Adipocyte (in vitro differentiated cells): Measurements from ENCODE around the gene NFATC2IP.

ENCODE experiments used
- DNase-seq: peaks from one replicate; pipeline ENCODE4 v3.0.0-alpha.2; 2015; ENCODE audit warnings: low read depth
- H3K27me3 ChIP-seq: replicated peaks from 2 replicates; pipeline ENCODE4 v1.7.0; 2013; ENCODE audit warnings: mild to moderate bottlenecking, low read length, moderate library complexity; ENCODE audit not compliant: control insufficient read depth, insufficient read depth
- H3K36me3 ChIP-seq: 2 replicates; pipeline ENCODE4 v1.7.0; 2013; ENCODE audit warnings: low read length, mild to moderate bottlenecking, moderate library complexity; ENCODE audit not compliant: control insufficient read depth, insufficient read depth, severe bottlenecking
- H3K4me1 ChIP-seq: 2 replicates; pipeline ENCODE4 v1.7.0; 2013; ENCODE audit warnings: mild to moderate bottlenecking, low read length, moderate library complexity; ENCODE audit not compliant: control insufficient read depth, insufficient read depth
- H3K4me3 ChIP-seq: 2 replicates; pipeline ENCODE4 v1.7.0; 2013; ENCODE audit warnings: mild to moderate bottlenecking, low read length, moderate library complexity
- H3K9ac ChIP-seq: 2 replicates; pipeline ENCODE4 v1.7.0; 2013; ENCODE audit warnings: mild to moderate bottlenecking, low read length, moderate library complexity
- H3K9me3 ChIP-seq: 2 replicates; pipeline ENCODE4 v1.7.0; 2013; ENCODE audit warnings: mild to moderate bottlenecking, low read length, moderate library complexity; ENCODE audit not compliant: control insufficient read depth

Gene NFATC2IP

GRCh38 chr16:28950648-28951409 is at the start of gene NFATC2IP:
Gene NFATC2IP (plus strand): TSS chr16:28950937. CDS start chr16:28951012, 75 bp downstream.
- peak; percentile 100 for DNase-seq
- peaks cover 20% of the 10 kb centered on the region for H3K36me3 ChIP-seq
- H3K4me3 ChIP-seq: peak within 1 kb of the TSS; percentile 92
- peaks cover 9% of the 10 kb centered on the region for H3K4me1 ChIP-seq
- H3K9ac ChIP-seq: peak within 1 kb of the TSS; percentile 89
- no peaks in the 10 kb centered on the region for H3K9me3 ChIP-seq
- no peaks in the 10 kb centered on the region for H3K27me3 ChIP-seq

- no peak for DNase-seq
- Histone ChIP-seq H3K27me3 (no peaks in the 10 kb centered on the region), H3K9me3 (no peaks in the 10 kb centered on the region), H3K4me1 (no peaks in the 10 kb centered on the region), H3K9ac (no peak overlapping the region), H3K4me3 (no peak overlapping the region), H3K36me3 (no peaks in the 10 kb centered on the region)
These were observed 48.9 kb upstream of the NFATC2IP start for GRCh38 chr16:28901862-28902261.

DNA sequence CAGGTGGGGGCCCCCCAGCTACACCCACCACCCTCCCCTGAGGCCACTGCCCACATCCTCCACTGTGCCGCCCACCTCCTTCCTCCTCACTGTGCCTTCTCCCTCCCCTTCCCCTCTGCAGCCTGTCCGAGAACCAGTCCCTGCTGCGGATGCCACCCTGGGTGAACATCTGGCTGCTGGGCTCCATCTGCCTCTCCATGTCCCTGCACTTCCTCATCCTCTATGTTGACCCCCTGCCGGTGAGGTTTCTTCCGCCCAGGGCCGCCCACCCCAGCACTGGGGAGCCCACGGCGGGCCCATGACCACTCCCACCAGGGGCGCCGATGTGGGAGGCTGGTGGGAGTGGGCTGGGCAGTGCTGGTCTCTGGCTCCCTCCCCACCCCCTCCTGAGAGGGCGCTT is 47.8 kb upstream of the NFATC2IP start:
- H3K9ac ChIP-seq: no peak overlapping the region
- no peaks in the 10 kb centered on the region for H3K36me3 ChIP-seq
- no peak overlapping the region for H3K4me3 ChIP-seq
- H3K9me3 ChIP-seq: no peaks in the 10 kb centered on the region
- DNase-seq: no peak
- H3K27me3 ChIP-seq: no peaks in the 10 kb centered on the region
- no peaks in the 10 kb centered on the region for H3K4me1 ChIP-seq

DNA sequence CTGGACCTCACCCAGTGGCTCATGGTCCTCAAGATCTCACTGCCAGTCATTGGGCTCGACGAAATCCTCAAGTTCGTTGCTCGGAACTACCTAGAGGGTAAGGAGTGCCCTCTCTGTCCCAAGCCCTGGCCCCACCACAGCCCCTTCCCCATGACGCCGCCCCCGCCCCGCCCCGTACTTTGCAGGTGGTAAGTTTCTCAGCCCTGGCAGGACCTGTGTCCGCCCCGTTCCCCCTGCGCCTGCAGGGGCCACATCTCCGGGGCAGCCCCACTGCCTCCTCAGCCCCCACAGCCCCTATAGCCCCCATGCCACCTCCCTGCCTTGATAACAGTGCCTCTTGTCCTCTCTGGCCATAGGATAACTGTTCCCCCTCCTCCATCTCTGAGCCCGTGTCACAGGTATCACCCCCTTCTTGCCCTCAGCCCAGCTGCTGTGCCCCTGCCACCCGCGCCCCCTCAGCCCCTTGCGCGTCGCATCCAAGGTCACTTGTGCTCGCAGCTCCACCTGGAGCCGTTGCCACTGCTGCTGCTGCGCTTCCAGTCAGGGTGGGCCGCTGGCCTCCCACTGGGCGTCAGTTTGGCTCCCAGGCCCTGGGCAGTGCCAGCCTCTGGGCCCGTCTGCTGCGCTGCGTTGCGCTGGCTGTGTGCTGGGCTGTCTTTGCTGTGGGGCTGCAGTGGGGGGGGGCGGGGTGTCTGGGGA is 47.2 kb upstream of the NFATC2IP start:
- Histone ChIP-seq H3K27me3 (no peaks in the 10 kb centered on the region), H3K4me1 (no peaks in the 10 kb centered on the region), H3K36me3 (peaks cover 5% of the 10 kb centered on the region), H3K4me3 (no peak overlapping the region), H3K9ac (no peak overlapping the region), H3K9me3 (no peaks in the 10 kb centered on the region)
- DNase-seq: no peak

DNA sequence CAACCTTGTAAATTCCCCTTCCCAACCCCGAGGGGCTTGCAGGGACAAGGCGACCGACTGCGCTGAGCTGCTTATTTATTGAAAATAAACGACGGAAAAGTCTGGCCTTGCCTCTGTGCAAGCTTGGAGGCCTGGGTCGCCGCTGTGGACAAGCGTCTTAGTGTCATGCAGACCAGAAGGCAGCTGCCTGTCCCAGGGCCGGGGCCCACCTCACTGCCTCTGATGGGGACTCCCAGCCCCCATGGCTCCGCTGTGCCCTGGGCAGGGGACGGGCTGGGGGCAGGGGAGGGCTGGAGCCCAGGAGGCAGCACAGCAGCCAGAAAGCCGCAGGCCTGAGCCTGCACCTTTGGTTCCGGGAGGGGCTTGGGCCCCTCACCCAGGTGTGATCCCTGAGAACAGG is 46.4 kb upstream of the NFATC2IP start:
- Histone ChIP-seq H3K27me3 (no peaks in the 10 kb centered on the region), H3K4me3 (no peak overlapping the region), H3K4me1 (no peaks in the 10 kb centered on the region), H3K9me3 (no peaks in the 10 kb centered on the region), H3K36me3 (peaks cover 7% of the 10 kb centered on the region), H3K9ac (no peak overlapping the region)
- no peak for DNase-seq

GRCh38 chr16:28904828-28905227 is 45.9 kb upstream of the NFATC2IP start:
- H3K9ac ChIP-seq: no peak overlapping the region
- H3K4me1 ChIP-seq: no peaks in the 10 kb centered on the region
- H3K4me3 ChIP-seq: no peak overlapping the region
- DNase-seq: no peak
- no peaks in the 10 kb centered on the region for H3K27me3 ChIP-seq
- H3K9me3 ChIP-seq: no peaks in the 10 kb centered on the region
- H3K36me3 ChIP-seq: peaks cover 7% of the 10 kb centered on the region

GRCh38 chr16:28905229-28905754 is 45.4 kb upstream of the NFATC2IP start:
- H3K36me3 ChIP-seq: peaks cover 7% of the 10 kb centered on the region
- DNase-seq: no peak
- H3K9me3 ChIP-seq: no peaks in the 10 kb centered on the region
- H3K27me3 ChIP-seq: no peaks in the 10 kb centered on the region
- no peak overlapping the region for H3K9ac ChIP-seq
- H3K4me1 ChIP-seq: no peaks in the 10 kb centered on the region
- H3K4me3 ChIP-seq: no peak overlapping the region

GRCh38 chr16:28905800-28906372 is 44.9 kb upstream of the NFATC2IP start:
- Histone ChIP-seq H3K9me3 (no peaks in the 10 kb centered on the region), H3K36me3 (peaks cover 9% of the 10 kb centered on the region), H3K4me1 (no peaks in the 10 kb centered on the region), H3K27me3 (no peaks in the 10 kb centered on the region), H3K9ac (no peak overlapping the region), H3K4me3 (no peak overlapping the region)
- no peak for DNase-seq

- H3K36me3 ChIP-seq: peaks cover 20% of the 10 kb centered on the region
- H3K27me3 ChIP-seq: no peaks in the 10 kb centered on the region
- H3K4me1 ChIP-seq: no peaks in the 10 kb centered on the region
- no peak for DNase-seq
- no peak overlapping the region for H3K4me3 ChIP-seq
- no peaks in the 10 kb centered on the region for H3K9me3 ChIP-seq
- no peak overlapping the region for H3K9ac ChIP-seq
These were observed 40.4 kb upstream of the NFATC2IP start for GRCh38 chr16:28910086-28911031.

DNA sequence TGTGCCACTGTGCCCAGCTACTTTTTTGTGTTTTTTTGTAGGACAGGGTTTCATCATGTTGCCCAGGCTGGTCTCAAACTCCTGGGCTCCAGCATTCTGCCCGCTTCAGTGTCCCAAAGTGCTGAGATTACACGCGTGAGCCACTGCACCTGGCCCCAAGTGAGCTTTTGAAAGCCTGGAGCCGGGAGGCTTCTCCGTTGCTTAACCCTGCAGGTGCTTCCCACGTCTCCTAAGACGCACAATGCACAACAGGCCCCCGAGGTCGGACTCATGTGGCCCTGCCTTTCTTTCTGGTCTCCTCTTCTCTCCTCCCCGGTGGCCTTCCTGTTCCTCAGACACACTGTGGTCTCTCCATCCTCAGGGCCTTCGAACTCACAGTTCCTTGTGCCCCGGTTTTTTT is 38.2 kb upstream of the NFATC2IP start:
- DNase-seq: no peak
- H3K4me1 ChIP-seq: no peaks in the 10 kb centered on the region
- no peak overlapping the region for H3K9ac ChIP-seq
- H3K36me3 ChIP-seq: peaks cover 25% of the 10 kb centered on the region
- no peaks in the 10 kb centered on the region for H3K9me3 ChIP-seq
- no peak overlapping the region for H3K4me3 ChIP-seq
- no peaks in the 10 kb centered on the region for H3K27me3 ChIP-seq
